AG09309 (cell line): ENCODE measurements around the gene RAPGEF1.

Source experiments
- DNase-seq: peaks from one replicate; pipeline ENCODE4 v3.0.0-alpha.2; 2010; ENCODE audit warnings: low read depth
- H3K4me3 ChIP-seq: 2 replicates; pipeline ENCODE4 v1.5.1; 2011; ENCODE audit warnings: mild to moderate bottlenecking, low read depth, low read length, moderate library complexity; ENCODE audit not compliant: control insufficient read depth
- CTCF ChIP-seq: IDR thresholded peaks from 2 replicates; pipeline ENCODE4 v1.5.1; 2011; ENCODE audit warnings: mild to moderate bottlenecking, low read depth, low read length, inconsistent platforms; ENCODE audit not compliant: insufficient read depth, control insufficient read depth; ENCODE audit errors: missing control alignments

Gene RAPGEF1

DNA sequence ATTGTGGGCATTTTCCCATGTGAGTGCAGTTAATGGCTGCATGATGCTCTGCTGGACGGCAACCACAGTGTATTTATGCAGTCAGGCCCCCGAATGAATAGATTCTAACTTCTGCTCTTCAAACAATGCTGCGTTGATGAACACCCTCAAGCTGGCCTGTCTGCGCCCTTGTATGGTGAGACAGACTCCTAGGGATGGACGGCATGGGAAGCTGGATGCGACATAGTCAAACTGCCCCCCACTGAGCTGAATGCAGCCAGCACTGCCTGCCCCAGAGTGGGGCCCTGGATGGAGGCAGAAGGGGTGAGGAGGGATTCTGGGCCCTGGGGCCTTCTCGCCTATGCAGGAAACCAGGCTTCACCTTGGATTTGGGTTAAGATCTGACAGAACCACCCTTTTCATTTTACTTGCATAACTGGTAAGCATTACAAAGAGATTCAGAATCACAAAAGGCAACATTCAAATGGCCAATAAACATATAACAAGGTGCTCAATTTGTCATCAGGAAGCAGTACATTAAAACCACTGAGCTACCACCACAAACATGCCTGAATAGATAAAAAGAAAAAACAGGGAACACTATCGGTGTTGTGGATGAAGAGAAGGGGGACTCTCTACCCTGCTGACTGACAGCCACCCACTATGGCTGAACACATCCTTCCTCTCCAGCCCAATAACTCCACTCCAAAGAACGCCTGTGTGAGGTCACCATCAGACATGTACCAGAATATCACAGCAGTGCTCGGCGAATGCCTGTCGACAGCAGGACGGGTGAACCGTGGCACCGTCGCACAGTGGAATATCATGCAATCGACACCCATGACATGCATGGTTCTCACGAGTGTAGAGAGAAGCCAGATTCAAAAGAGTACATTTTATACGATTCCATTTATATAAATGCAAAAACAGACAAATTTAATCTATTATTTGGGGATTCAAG, 79.1 kb downstream of the RAPGEF1 start:
- TF ChIP-seq CTCF: no peak
- H3K4me3 ChIP-seq: no peak overlapping the region
- no peak for DNase-seq

- no peak overlapping the region for H3K4me3 ChIP-seq
- peak; percentile 79 for DNase-seq
- no peak for TF ChIP-seq CTCF
These were observed 81.3 kb downstream of the RAPGEF1 start for GRCh38 chr9:131658377-131659129.

GRCh38 chr9:131657940-131658339, 81.9 kb downstream of the RAPGEF1 start:
- no peak for DNase-seq
- TF ChIP-seq CTCF: no peak
- H3K4me3 ChIP-seq: no peak overlapping the region

DNA sequence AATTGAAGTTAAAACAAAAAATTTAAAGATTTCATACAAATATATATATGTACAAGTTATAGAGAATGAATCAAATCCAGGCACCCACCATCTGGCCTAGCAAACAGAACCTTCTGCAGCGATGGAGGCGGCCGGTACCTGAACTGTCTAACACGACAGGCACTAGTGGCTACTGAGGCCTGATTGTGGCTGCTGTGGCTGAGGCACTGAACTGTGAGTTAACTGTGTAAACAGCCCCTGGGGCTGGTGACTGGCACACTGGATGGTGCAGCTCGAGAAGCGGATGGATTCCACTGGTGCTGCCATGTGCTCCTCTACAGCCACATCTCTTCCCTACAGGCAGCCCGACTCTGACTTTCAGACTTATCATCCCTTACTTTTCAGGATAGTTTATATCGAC, 82.4 kb downstream of the RAPGEF1 start:
- DNase-seq: no peak
- TF ChIP-seq CTCF: no peak
- no peak overlapping the region for H3K4me3 ChIP-seq

- no peak for DNase-seq
These were observed 82.9 kb downstream of the RAPGEF1 start for GRCh38 chr9:131657037-131657377.

More at GRCh38 chr9:131657037-131657377, 82.9 kb downstream of the RAPGEF1 start:
- no peak for TF ChIP-seq CTCF
- H3K4me3 ChIP-seq: no peak overlapping the region
